ENCODE measurements around the gene MTNR1B.

- TF ChIP-seq, protein P1, sequence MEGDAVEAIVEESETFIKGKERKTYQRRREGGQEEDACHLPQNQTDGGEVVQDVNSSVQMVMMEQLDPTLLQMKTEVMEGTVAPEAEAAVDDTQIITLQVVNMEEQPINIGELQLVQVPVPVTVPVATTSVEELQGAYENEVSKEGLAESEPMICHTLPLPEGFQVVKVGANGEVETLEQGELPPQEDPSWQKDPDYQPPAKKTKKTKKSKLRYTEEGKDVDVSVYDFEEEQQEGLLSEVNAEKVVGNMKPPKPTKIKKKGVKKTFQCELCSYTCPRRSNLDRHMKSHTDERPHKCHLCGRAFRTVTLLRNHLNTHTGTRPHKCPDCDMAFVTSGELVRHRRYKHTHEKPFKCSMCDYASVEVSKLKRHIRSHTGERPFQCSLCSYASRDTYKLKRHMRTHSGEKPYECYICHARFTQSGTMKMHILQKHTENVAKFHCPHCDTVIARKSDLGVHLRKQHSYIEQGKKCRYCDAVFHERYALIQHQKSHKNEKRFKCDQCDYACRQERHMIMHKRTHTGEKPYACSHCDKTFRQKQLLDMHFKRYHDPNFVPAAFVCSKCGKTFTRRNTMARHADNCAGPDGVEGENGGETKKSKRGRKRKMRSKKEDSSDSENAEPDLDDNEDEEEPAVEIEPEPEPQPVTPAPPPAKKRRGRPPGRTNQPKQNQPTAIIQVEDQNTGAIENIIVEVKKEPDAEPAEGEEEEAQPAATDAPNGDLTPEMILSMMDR (IDR thresholded peaks at IDR 0.05) = no peak
- TF ChIP-seq POLR2AphosphoS5 (IDR thresholded peaks at IDR 0.05; ENCODE audit: low read depth, low read length) (no peak), SMC3 (IDR thresholded peaks at IDR 0.05; ENCODE audit: low read depth, low read length) (no peak), GABPA (IDR thresholded peaks at IDR 0.05; ENCODE audit: low read depth) (no peak), MXI1 (IDR thresholded peaks at IDR 0.05; ENCODE audit: low read depth, low read length) (no peak), SIN3A (IDR thresholded peaks at IDR 0.05; ENCODE audit: borderline replicate concordance, low read depth, low read length) (no peak), NRF1 (IDR thresholded peaks at IDR 0.05; ENCODE audit: low read depth, low read length) (no peak), MAX (IDR thresholded peaks at IDR 0.05; ENCODE audit: low read depth) (no peak), CHD2 (IDR thresholded peaks at IDR 0.05; ENCODE audit: low read length, partially characterized antibody) (no peak), RFX5 (IDR thresholded peaks at IDR 0.05; ENCODE audit: low read length) (no peak), RAD21 (IDR thresholded peaks at IDR 0.05; ENCODE audit: low read length) (no peak)
These were observed 40.2 kb upstream of the MTNR1B start for GRCh38 chr11:92929246-92929645.

Data from SK-N-SH (cell line).